H1 (cell line): ENCODE measurements around the gene SCMH1.

Experiments used
- CHD2 ChIP-seq: IDR thresholded peaks from 2 replicates; pipeline ENCODE4 v1.6.1; 2012; ENCODE audit warnings: low read length, improper control_type of control experiment
- CTCF ChIP-seq, 3 experiments: IDR thresholded peaks; 1 replicate in 2 of 3; 2 replicates in 1 of 3; pipeline versions ENCODE4 v1.5.1 to v1.6.1; 2011; ENCODE audit warnings: low read length in 3 of 3, mild to moderate bottlenecking in 3 of 3, inconsistent platforms in 2 of 3, low read depth in 1 of 3, moderate library complexity in 1 of 3; ENCODE audit not compliant: insufficient read depth in 1 of 3; ENCODE audit errors: control extremely low read depth in 1 of 3
- EP300 ChIP-seq, 2 experiments: IDR thresholded peaks; 1 replicate in 1 of 2; 2 replicates in 1 of 2; pipeline ENCODE4 v1.6.1; 2011 to 2012; ENCODE audit warnings: low read depth in 2 of 2, low read length in 2 of 2, mild to moderate bottlenecking in 2 of 2, borderline replicate concordance in 1 of 2, inconsistent platforms in 1 of 2, moderate library complexity in 1 of 2
- EZH2 ChIP-seq: fragments of 200-600 bp; sonication (generic); IDR thresholded peaks from 2 replicates; pipeline ENCODE4 v1.7.1; 2012; ENCODE audit warnings: low read depth, mild to moderate bottlenecking, moderate library complexity, low read length, inconsistent platforms; ENCODE audit not compliant: severe bottlenecking
- TBP ChIP-seq: IDR thresholded peaks from 2 replicates; pipeline ENCODE4 v1.6.1; 2011; ENCODE audit warnings: low read depth, low read length, improper control_type of control experiment

GRCh38 chr1:41278076-41278475, 36.0 kb upstream of the SCMH1 start:
- TF ChIP-seq EP300 (IDR thresholded peaks at IDR 0.05; ENCODE audit: borderline replicate concordance in 1 of 2, low read depth in 2 of 2, low read length in 2 of 2) (no peak), TBP (no peak), CTCF (IDR thresholded peaks at IDR 0.05; ENCODE audit: control extremely low read depth in 1 of 3, insufficient read depth in 1 of 3, low read depth in 1 of 3, low read length in 3 of 3) (no peak), EZH2 (no peak), CHD2 (no peak)
